Measurements from ENCODE around the gene YIPF3.

DNA sequence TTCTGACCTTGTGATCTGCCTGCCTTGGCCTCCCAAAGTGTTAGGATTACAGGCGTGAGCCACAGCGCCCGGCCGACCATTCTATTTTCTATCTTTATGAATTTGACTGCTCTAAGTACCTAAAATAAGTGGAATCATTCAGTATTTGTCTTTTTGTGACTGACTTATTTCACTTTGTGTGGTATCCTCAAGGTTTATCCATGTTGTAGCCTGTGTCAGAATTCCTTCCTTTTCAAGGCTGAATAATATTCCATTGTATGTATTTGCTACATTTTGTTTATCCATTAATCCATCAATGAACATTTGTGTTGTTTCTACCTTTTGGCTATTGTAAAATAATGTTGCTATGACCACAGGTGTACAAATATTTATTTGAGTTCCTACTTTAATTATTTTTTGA lies 44.2 kb downstream of the YIPF3 start:
- TF ChIP-seq, protein P1, sequence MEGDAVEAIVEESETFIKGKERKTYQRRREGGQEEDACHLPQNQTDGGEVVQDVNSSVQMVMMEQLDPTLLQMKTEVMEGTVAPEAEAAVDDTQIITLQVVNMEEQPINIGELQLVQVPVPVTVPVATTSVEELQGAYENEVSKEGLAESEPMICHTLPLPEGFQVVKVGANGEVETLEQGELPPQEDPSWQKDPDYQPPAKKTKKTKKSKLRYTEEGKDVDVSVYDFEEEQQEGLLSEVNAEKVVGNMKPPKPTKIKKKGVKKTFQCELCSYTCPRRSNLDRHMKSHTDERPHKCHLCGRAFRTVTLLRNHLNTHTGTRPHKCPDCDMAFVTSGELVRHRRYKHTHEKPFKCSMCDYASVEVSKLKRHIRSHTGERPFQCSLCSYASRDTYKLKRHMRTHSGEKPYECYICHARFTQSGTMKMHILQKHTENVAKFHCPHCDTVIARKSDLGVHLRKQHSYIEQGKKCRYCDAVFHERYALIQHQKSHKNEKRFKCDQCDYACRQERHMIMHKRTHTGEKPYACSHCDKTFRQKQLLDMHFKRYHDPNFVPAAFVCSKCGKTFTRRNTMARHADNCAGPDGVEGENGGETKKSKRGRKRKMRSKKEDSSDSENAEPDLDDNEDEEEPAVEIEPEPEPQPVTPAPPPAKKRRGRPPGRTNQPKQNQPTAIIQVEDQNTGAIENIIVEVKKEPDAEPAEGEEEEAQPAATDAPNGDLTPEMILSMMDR (IDR thresholded peaks at IDR 0.05): no peak
- no peak for TF ChIP-seq POLR2A (IDR thresholded peaks at IDR 0.05)

All from body of pancreas (tissue), 4 donors.